HepG2 (cell line): ENCODE measurements around the gene CAMTA1. TPM values are rescaled to one million over a fixed set of nuclear protein-coding genes. Genes with fewer than 3 reads are reported as not detected.

Experiments
- ATAC-seq: fragments of 200-7000 bp; cut with Tn5 transposase; 3 replicates; pipeline ENCODE4 v1.9.1; 2020; ENCODE audit warnings: mild to moderate bottlenecking, moderate library complexity
- BruUV-seq: library from RNA; stranded (reverse); fragments of 400-500 nt; replicated peaks from 2 replicates; lab custom pipeline; 2021; lab: Mats Ljungman, UMichigan
- CTCF ChIA-PET: fragments of 300-600 bp; formaldehyde crosslinking; extraction: SDS; loops from one replicate; lab custom pipeline; 2021; ENCODE audit warnings: low total read pairs, inconsistent platforms, low intra/inter-chr PET ratio; lab: Yijun Ruan, JAX
- POLR2A ChIA-PET: fragments of 350-600 bp; sonication (Branson Sonifier 250); formaldehyde crosslinking; loops from one replicate; lab custom pipeline; 2020; ENCODE audit warnings: antibody characterized with exemption, inconsistent platforms; lab: Yijun Ruan, JAX
- DNase-seq: peaks from one replicate; pipeline ENCODE4 v3.0.0-alpha.2; 2015; ENCODE audit warnings: low spot score
- FAIRE-seq: peaks from 3 replicates; lab custom pipeline; 2011; peaks lifted over from hg19 to GRCh38; lab: Jason Lieb, UNC
- H2AFZ ChIP-seq: one replicate; pipeline ENCODE4 v1.6.1; 2011; ENCODE audit warnings: low read length, inconsistent platforms
- H3K27ac ChIP-seq: fragments of 300-600 bp; 3 replicates; pipeline ENCODE4 v1.8.0; 2011; ENCODE audit warnings: mixed run types, mild to moderate bottlenecking, mixed read lengths, low read length, inconsistent platforms; ENCODE audit not compliant: insufficient read depth; ENCODE audit errors: extremely low read length
- H3K27me3 ChIP-seq, 2 experiments: fragments of 200-600 bp in 1 of 2; 2 replicates in 1 of 2; 3 replicates in 1 of 2; pipeline versions ENCODE4 v1.6.0 to v1.8.0; 2011; ENCODE audit warnings: low read length in 2 of 2, mild to moderate bottlenecking in 2 of 2, moderate library complexity in 2 of 2, inconsistent platforms in 1 of 2; ENCODE audit not compliant: insufficient read depth in 2 of 2, control insufficient read depth in 1 of 2
- H3K36me3 ChIP-seq, 2 experiments: fragments of 200-600 bp in 1 of 2; replicated peaks in 1 of 2; 2 replicates in 1 of 2; 3 replicates in 1 of 2; pipeline versions ENCODE4 v1.5.1 to v1.8.0; 2011; ENCODE audit warnings: low read length in 2 of 2, inconsistent platforms in 1 of 2; ENCODE audit not compliant: insufficient read depth in 2 of 2, control insufficient read depth in 1 of 2
- H3K4me1 ChIP-seq: 2 replicates; pipeline ENCODE4 v1.5.1; 2012; ENCODE audit warnings: low read length, inconsistent platforms; ENCODE audit not compliant: insufficient read depth
- H3K4me2 ChIP-seq: 2 replicates; pipeline ENCODE4 v1.6.0; 2011; ENCODE audit warnings: low read depth, low read length, inconsistent platforms
- H3K4me3 ChIP-seq, 3 experiments: fragments of 200-600 bp in 1 of 3; sonication (generic), shearing (Covaris generic) in 1 of 3; replicated peaks in 1 of 3; 2 replicates each; pipeline ENCODE4 v1.5.1; 2011 to 2016; ENCODE audit warnings: low read length in 3 of 3, inconsistent platforms in 2 of 3, low read depth in 2 of 3, mild to moderate bottlenecking in 2 of 3, control low read depth in 1 of 3, mixed read lengths in 1 of 3; ENCODE audit not compliant: insufficient read depth in 1 of 3
- H3K79me2 ChIP-seq: one replicate; pipeline ENCODE4 v1.6.1; 2011; ENCODE audit warnings: low read length, inconsistent platforms; ENCODE audit not compliant: insufficient read depth
- H3K9ac ChIP-seq: 2 replicates; pipeline ENCODE4 v1.6.0; 2011; ENCODE audit warnings: mild to moderate bottlenecking, low read depth, low read length, inconsistent platforms; ENCODE audit not compliant: insufficient read depth
- H3K9me3 ChIP-seq: 2 replicates; pipeline ENCODE4 v1.5.1; 2012; ENCODE audit warnings: mild to moderate bottlenecking, low read length
- H4K20me1 ChIP-seq: 2 replicates; pipeline ENCODE4 v1.6.0; 2011; ENCODE audit warnings: inconsistent platforms, mild to moderate bottlenecking, low read length, moderate library complexity; ENCODE audit not compliant: insufficient read depth
- ARID4A ChIP-seq: sonication (generic); formaldehyde crosslinking; IDR thresholded peaks from 2 replicates; pipeline ENCODE4 v1.5.0; 2020; ENCODE audit warnings: mild to moderate bottlenecking, missing genetic modification reagents, borderline replicate concordance
- ARNTL ChIP-seq: sonication (generic); formaldehyde crosslinking; IDR thresholded peaks from 2 replicates; pipeline ENCODE4 v1.4.0; 2020; ENCODE audit warnings: mild to moderate bottlenecking, missing genetic modification reagents
- EHMT2 ChIP-seq: fragments of 200-600 bp; sonication (generic); IDR thresholded peaks from 2 replicates; pipeline ENCODE4 v1.7.0; 2017; ENCODE audit warnings: antibody characterized with exemption, low read depth, low read length, borderline replicate concordance
- ETV6 ChIP-seq: sonication (generic); formaldehyde crosslinking; conservative IDR thresholded peaks from 2 replicates; pipeline ENCODE4 v1.4.0; 2020; ENCODE audit warnings: missing genetic modification reagents
- FIP1L1 ChIP-seq: fragments of 200-400 bp; formaldehyde crosslinking; IDR thresholded peaks from 2 replicates; pipeline ENCODE4 v1.6.1; 2018; ENCODE audit warnings: low read depth, mild to moderate bottlenecking, low read length, moderate library complexity, borderline replicate concordance; ENCODE audit not compliant: insufficient read depth
- GLI4 ChIP-seq: sonication (generic); formaldehyde crosslinking; IDR thresholded peaks from 2 replicates; pipeline ENCODE4 v1.5.1; 2020; ENCODE audit warnings: missing genetic modification reagents, mild to moderate bottlenecking, moderate library complexity, borderline replicate concordance
- MAFK ChIP-seq, 2 experiments: IDR thresholded peaks in 1 of 2; conservative IDR thresholded peaks in 1 of 2; 2 replicates each; pipeline ENCODE4 v1.6.1; 2011; ENCODE audit warnings: improper control_type of control experiment in 2 of 2, low read length in 2 of 2
- MTERF4 ChIP-seq: sonication (generic); formaldehyde crosslinking; IDR thresholded peaks from 2 replicates; pipeline ENCODE4 v1.8.0; 2023; ENCODE audit warnings: mild to moderate bottlenecking, missing genetic modification reagents
- MXD1 ChIP-seq: sonication (generic); formaldehyde crosslinking; IDR thresholded peaks from 2 replicates; pipeline ENCODE4 v1.4.0; 2020; ENCODE audit warnings: mild to moderate bottlenecking, missing genetic modification reagents
- MYC ChIP-seq: sonication (generic); formaldehyde crosslinking; IDR thresholded peaks from 2 replicates; pipeline ENCODE4 v1.9.0; 2021; ENCODE audit warnings: missing genetic modification reagents, borderline replicate concordance
- NFKBIZ ChIP-seq: IDR thresholded peaks from 2 replicates; pipeline ENCODE4 v1.6.1; 2018; ENCODE audit warnings: missing genetic modification reagents, missing compliant biosample characterization
- ZNF10 ChIP-seq: sonication (generic); formaldehyde crosslinking; IDR thresholded peaks from 2 replicates; pipeline ENCODE4 v1.4.0; 2020; ENCODE audit warnings: mild to moderate bottlenecking, low read depth, missing genetic modification reagents, borderline replicate concordance
- ZNF263 ChIP-seq: sonication (generic); formaldehyde crosslinking; IDR thresholded peaks from 2 replicates; pipeline ENCODE4 v1.4.0; 2020; ENCODE audit warnings: missing genetic modification reagents
- ZNF7 ChIP-seq: IDR thresholded peaks from 2 replicates; pipeline ENCODE4 v1.6.1; 2016; ENCODE audit warnings: missing biosample characterization, missing genetic modification reagents
- ZNF839 ChIP-seq: sonication (generic); formaldehyde crosslinking; IDR thresholded peaks from 2 replicates; pipeline ENCODE4 v1.4.0; 2020; ENCODE audit warnings: missing genetic modification reagents, mild to moderate bottlenecking, borderline replicate concordance
- ZSCAN21 ChIP-seq: sonication (generic); formaldehyde crosslinking; IDR thresholded peaks from 2 replicates; pipeline ENCODE4 v1.8.0; 2022; ENCODE audit warnings: mild to moderate bottlenecking, missing genetic modification reagents, moderate library complexity, borderline replicate concordance
- WGBS: methylation state at CpG from one replicate; pipeline ENCODE4 v1.1.6; 2017; ENCODE audit warnings: low lambda C conversion rate; 5-methylcytosine and 5-hydroxymethylcytosine counted together
- in situ Hi-C: cut with HindIII; loops from 2 replicates; pipeline ENCODE4 v1.10.0; 2017; ENCODE audit warnings: low pct_unique_long_range_greater_than_20kb; ENCODE audit not compliant: extremely low pct_ligation_motif_present
- intact Hi-C: fragments of 100-400 bp; cut with micrococcal nuclease; formaldehyde crosslinking; loops from one replicate; pipeline ENCODE4 v1.10.0; 2022; ENCODE audit not compliant: unreplicated experiment
- polyA plus RNA-seq, 8 experiments: library from polyadenylated mRNA; depleted of rRNA in 3 of 8; stranded (reverse) in 7 of 8; unstranded in 1 of 8; fragments of >200 nt; fragmentation: Illumina TruSeq in 4 of 8; extraction: Trizol in 4 of 8; gene quantifications; 2 replicates each; pipeline versions ENCODE4 v1.2.1 to v1.2.3, GENCODE V29; 2011 to 2016; ENCODE audit warnings: low read depth in 4 of 8, missing spikeins in 1 of 8, mixed read lengths in 1 of 8; ENCODE audit not compliant: insufficient read depth in 1 of 8
- total RNA-seq, 5 experiments: library from RNA; depleted of rRNA; stranded (reverse); fragments of >200 nt; fragmentation: Illumina TruSeq; extraction: Trizol; gene quantifications; 2 replicates each; pipeline ENCODE4 v1.2.3, GENCODE V29; 2016; ENCODE audit warnings: low read depth in 1 of 5

The CAMTA1 gene
- total and polyA plus RNA-seq, 2 of the 13 experiments (the other 11 are each of a cell fraction or from before 2014, with no cell fraction given), result 25.0 to 36.4 TPM

- TF ChIP-seq MXD1 (CRISPR knock-in tag) (no peak), FIP1L1 (no peak), ZNF10 (no peak), GLI4 (CRISPR knock-in tag) (no peak), NFKBIZ (CRISPR knock-in tag) (no peak), ZSCAN21 (CRISPR knock-in tag) (no peak), MTERF4 (CRISPR knock-in tag) (no peak), ETV6 (CRISPR knock-in tag) (no peak)
These were observed 834.9 kb downstream of the CAMTA1 start (continued) for GRCh38 chr1:7620196-7620595.

GRCh38 chr1:7621334-7622219 is 836.3 kb downstream of the CAMTA1 start:
- BruUV-seq, result no TSS peak
- H2AFZ ChIP-seq, result no peak overlapping the region
- ChIA-PET POLR2A (no interaction called here), CTCF (no interaction called here)
- 12% methylated on average over 16 of the region's 24 CpGs for WGBS
- intact Hi-C loops, result no loop called here
- in situ Hi-C loops, result no loop called here
- H3K36me3 ChIP-seq, result no peaks in the 10 kb centered on the region
- FAIRE-seq (no peak), DNase-seq (no peak), ATAC-seq (no peak)
- H3K79me2 ChIP-seq, result no peaks in the 10 kb centered on the region
- no peaks in the 10 kb centered on the region for H3K4me1 ChIP-seq
- H3K4me2 ChIP-seq, result no peak overlapping the region
- no peak overlapping the region for H3K27ac ChIP-seq
- peaks cover 4 to 30% of the 10 kb centered on the region in 2 experiments; a peak in 4 of 5 replicates for H3K27me3 ChIP-seq
- no peaks in the 10 kb centered on the region for H3K9me3 ChIP-seq
- no peak overlapping the region for H3K4me3 ChIP-seq
- no peak overlapping the region for H3K9ac ChIP-seq
- 0 out of 2 replicates have a peak, but pooled peaks cover 2% of the 10 kb centered on the region for H4K20me1 ChIP-seq
- no peak for TF ChIP-seq ZNF839 (CRISPR knock-in tag)
- TF ChIP-seq ZNF7 (CRISPR knock-in tag), result no peak
- TF ChIP-seq ARID4A (CRISPR knock-in tag), result no peak
- TF ChIP-seq ZNF263 (CRISPR knock-in tag), result no peak
- no peak for TF ChIP-seq ZSCAN21 (CRISPR knock-in tag)
- no peak for TF ChIP-seq EHMT2
- TF ChIP-seq ARNTL, result no peak
- TF ChIP-seq MAFK (conservative IDR thresholded peaks at IDR 0.05 in 1 of 2, IDR thresholded peaks at IDR 0.05 in 1 of 2; ENCODE audit: low read length in 2 of 2), result no peak
- TF ChIP-seq MYC (CRISPR knock-in tag), result no peak
